Breast epithelium (tissue), 3 donors: ENCODE measurements around the gene UNC13C.

Experiments
- POLR2A ChIP-seq: fragments of 450-650 bp; IDR thresholded peaks from one replicate; pipeline ENCODE4 v1.6.1; 2016; ENCODE audit warnings: antibody characterized with exemption, mild to moderate bottlenecking, moderate library complexity
- POLR2AphosphoS5 ChIP-seq, 3 donors: sonication (generic); formaldehyde crosslinking; IDR thresholded peaks; one replicate each; pipeline ENCODE4 v1.6.1; 2017; ENCODE audit warnings: antibody characterized with exemption in 3 of 3
- TF ChIP-seq, protein P1 (sequence below), 3 donors: fragments of 450-650 bp; IDR thresholded peaks; one replicate each; pipeline ENCODE4 v1.5.1; 2016 to 2017; ENCODE audit warnings: antibody characterized with exemption in 3 of 3, mild to moderate bottlenecking in 3 of 3, moderate library complexity in 3 of 3

GRCh38 chr15:54298396-54298795, 320.2 kb downstream of the UNC13C start:
- TF ChIP-seq, protein P1, sequence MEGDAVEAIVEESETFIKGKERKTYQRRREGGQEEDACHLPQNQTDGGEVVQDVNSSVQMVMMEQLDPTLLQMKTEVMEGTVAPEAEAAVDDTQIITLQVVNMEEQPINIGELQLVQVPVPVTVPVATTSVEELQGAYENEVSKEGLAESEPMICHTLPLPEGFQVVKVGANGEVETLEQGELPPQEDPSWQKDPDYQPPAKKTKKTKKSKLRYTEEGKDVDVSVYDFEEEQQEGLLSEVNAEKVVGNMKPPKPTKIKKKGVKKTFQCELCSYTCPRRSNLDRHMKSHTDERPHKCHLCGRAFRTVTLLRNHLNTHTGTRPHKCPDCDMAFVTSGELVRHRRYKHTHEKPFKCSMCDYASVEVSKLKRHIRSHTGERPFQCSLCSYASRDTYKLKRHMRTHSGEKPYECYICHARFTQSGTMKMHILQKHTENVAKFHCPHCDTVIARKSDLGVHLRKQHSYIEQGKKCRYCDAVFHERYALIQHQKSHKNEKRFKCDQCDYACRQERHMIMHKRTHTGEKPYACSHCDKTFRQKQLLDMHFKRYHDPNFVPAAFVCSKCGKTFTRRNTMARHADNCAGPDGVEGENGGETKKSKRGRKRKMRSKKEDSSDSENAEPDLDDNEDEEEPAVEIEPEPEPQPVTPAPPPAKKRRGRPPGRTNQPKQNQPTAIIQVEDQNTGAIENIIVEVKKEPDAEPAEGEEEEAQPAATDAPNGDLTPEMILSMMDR (IDR thresholded peaks at IDR 0.05) = no peak
- TF ChIP-seq POLR2A (no peak), POLR2AphosphoS5 (IDR thresholded peaks at IDR 0.05) (no peak)
